GM19351 (cell line): ENCODE measurements around the gene MAN1A1.

ENCODE experiments used
- ATAC-seq: cut with Tn5 transposase; IDR thresholded peaks from one replicate; pipeline ENCODE4 v1.9.1; 2021; ENCODE audit warnings: mild to moderate bottlenecking, moderate library complexity; ENCODE audit not compliant: unreplicated experiment

The MAN1A1 gene

GRCh38 chr6:119326291-119327005, 23.1 kb downstream of the MAN1A1 start:
- ATAC-seq = no peak

- no peak for ATAC-seq
Measured at GRCh38 chr6:119325559-119326265, 23.8 kb downstream of the MAN1A1 start.

- no peak for ATAC-seq
Measured at GRCh38 chr6:119324718-119325117, 24.8 kb downstream of the MAN1A1 start.

- ATAC-seq = no peak
Measured at GRCh38 chr6:119323931-119324330, 25.6 kb downstream of the MAN1A1 start.

GRCh38 chr6:119323478-119323877, 26.1 kb downstream of the MAN1A1 start:
- no peak for ATAC-seq

DNA sequence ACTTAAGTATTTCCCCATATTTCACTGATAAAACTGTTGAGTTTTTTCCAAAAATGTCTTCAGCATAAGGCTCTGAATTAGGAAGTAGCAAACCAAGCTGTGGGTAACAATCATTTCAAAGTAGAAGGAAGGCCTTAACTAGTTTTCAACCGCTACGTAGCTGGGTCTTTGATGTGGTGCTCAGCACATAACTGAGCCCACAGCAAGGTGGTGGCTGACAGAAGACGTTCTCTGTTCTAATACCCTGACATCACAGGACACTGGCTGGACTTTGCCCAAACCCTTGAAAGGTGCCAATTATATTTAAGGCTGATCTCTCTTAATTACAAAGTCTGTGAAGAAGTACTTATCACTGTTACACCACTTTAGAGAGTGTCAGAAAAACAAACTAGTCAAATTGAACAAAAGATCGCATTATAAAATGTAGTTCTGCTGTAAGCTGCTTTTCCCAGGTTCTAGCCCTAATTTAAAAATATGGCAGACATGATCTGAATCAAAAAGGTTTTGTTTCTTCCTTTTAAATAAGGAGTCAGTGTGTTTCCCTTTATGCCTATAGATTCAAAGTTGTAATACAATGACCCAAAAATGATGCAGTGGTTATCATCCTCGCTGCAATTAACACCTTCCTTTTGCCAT, 26.7 kb downstream of the MAN1A1 start:
- ATAC-seq = no peak

DNA sequence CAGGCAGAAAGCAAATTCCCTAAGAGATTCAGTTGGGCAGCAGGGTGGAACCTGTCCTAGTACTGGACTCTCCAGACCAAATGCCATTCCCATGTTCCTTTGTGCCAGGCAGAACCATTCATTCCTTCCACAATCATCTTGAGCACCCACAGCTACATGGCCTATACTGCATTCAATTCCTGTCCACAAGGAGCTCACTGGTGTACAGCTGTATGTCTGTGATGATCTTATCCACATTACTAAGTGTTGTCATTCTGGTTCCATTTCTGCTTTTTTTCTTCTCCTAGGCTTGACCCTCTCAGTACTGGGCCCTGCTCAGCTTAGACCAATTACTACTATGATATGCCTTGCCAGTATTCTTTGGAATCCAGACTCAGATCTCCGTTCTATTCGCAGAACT, 27.5 kb downstream of the MAN1A1 start:
- ATAC-seq = peak; percentile 59

GRCh38 chr6:119319694-119320093, 29.9 kb downstream of the MAN1A1 start:
- no peak for ATAC-seq

DNA sequence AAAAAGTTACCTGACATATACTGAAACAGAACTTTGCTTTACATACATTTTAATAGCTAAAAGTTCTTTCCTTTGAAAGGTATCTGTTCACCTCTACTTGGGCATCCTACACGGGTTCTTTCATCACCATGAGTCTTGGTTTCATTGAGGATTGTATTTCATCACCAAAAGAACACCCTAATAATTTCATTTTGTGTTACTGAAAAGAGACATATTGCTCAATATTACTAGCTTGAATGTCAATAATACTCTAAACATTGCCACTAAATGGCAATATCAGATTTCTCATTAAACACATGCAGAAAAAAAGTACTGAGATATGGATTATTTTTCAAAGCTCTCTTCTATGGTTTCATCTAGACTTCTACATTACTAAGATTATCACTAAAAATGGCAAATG, 30.8 kb downstream of the MAN1A1 start:
- no peak for ATAC-seq

GRCh38 chr6:119318176-119318575, 31.4 kb downstream of the MAN1A1 start:
- no peak for ATAC-seq

DNA sequence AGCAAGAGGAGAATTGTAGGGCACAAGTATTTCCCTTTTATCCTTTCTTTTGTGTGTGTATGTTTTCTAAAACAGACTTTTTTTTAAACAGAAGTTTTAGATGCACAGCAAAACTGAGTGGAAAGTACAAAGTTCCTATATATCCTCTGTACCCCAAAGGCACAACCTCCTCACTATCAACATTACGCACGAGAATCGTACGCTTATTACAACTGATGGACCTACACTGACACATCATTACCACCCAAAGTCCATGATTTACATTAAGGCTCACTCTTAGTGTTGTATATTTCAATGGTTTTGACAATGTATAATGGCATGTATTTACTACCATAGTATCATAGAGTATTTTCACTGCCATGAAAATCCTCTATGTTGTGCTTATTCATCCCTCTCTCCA, 32.6 kb downstream of the MAN1A1 start:
- no peak for ATAC-seq

DNA sequence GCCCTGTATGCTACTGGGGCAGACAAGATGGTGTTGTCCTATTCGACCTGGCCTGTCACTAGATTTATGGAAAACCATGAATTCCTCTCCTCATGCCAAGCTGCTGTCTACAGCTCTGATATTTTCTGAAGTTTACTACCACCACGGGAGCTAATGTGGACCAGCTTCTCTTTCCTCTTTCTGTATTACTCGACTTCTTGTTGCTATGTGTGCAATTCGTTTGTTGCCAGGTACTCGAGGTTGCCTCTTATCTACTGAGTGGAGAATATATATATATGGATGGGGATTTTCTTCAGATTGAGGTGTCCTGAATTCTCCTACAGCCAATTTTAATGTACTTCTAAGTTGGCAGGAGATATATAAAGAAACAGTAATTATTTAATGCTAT, 34.7 kb downstream of the MAN1A1 start:
- ATAC-seq = peak; percentile 42

DNA sequence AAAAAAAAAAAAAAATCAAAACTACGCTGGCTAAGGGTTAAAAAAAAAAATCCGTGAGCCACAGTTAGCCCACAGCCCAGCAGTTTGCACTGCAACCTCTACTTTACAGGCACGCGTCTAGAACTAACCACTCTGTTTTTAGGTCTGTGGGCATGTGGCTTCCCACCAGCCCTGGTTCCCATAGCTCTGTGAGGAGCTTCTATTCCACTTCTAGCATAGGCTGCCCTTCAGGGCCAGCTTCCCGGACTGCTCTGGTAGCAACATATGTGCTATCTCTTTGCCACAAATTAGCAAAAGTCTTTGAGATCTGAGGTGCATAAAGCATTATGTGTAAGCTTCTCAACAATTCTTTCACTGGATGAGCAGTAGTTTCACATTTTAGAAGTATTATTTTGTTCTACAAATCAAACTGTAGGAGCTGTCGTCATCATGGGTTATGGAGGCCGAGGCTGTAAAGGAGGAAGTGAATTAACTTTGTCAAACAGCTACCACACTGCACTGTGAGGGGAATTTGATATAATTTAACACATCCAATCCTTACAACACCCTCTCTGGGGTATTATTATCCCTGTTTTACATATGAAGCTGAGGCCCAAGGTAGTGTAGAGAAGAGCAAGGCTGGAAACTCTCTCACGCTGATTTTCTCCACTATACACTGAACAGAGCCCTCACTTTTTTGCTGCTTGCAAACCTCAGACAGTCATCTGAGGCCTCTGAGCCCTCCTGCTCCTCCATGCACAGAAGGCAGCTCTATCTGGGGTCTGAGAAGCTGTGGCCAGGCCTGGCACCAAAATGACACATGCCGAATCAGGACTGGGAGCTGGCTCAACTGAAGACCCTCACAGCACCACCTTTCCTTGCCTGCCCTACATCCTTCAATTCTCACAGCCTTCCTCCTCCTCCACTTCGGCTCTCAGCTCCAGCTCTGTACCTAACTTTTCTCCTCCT, 35.4 kb downstream of the MAN1A1 start:
- peak; percentile 65 for ATAC-seq

DNA sequence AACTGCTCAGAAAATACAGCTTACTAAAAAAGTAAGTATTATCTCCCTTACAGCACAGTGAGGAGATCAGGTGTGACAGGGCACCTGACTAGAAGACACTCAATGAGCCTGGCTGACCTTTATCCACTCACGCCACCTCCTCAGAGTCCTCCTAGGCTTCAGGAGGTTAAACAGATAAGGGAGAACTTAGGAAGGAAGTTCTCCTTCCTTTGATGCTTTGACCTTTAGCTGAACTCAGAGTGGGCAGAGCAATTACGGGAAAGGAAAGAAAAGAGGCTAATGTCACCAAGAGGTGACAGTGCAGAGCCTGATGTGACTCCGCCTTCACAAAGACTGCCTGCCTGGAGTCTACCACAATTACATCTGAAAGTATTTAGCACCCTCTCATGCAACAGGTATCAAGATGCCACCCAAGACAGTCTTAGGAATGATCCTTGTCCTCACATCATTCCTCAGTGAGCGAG, 36.7 kb downstream of the MAN1A1 start:
- ATAC-seq = peak; percentile 35

GRCh38 chr6:119312441-119312840, 37.1 kb downstream of the MAN1A1 start:
- ATAC-seq = no peak

DNA sequence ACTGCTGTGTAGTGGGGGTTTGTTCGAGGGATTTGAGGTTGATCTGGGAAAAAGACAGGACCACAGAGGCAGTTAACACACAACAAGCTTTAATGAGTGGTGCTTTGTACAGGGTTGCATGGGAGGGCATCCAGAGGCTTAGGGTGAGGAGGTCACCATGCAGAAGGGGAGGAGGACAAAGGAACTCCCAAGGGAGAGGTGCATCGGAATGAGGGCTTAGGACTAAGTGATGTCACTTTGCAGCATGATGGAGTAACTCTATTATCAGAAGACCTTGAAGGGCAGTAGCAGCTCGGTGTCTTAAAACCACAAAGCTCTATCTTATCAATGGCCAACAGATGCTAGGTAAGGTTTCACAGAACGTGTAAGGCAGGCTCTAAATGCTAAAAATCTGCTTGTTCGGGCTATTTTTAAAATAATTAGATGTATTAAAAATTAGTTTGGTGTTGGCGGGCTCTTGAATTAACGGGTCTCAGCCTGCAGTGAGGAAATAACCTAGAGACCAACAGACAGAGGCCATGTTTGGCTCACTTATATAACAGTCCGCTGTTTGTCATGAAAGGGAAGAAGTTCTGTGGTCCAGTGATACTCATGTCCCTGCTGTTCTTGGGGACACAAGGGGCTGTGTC, 37.9 kb downstream of the MAN1A1 start:
- ATAC-seq = no peak

DNA sequence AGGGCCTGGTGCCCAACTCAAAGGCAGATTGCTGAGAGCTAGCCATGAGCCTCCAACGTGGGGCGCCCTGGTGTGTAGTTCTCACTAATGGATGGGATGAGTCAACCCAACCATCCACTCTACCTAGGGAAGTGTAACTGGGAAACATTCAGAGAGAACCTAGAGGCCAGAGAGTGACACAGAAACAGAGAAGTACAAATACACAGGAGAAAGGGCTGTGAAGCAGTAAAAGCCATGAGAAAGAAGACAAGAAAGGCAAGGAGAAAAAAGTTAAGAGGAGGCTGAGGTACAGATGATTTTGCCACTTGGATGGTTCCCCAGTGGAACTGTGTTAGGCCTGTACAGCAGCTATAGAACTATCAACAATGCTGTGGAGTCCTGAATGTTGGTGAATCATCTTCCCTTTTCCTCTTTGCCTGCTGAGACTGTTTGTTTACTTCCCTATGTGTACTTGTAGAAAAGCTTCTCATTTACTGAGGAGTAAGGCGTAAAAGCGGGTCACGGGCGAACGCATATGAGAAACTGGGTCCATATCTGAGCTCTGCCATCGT, 39.0 kb downstream of the MAN1A1 start:
- no peak for ATAC-seq

- ATAC-seq = no peak
Measured at GRCh38 chr6:119308991-119309657, 40.4 kb downstream of the MAN1A1 start.

DNA sequence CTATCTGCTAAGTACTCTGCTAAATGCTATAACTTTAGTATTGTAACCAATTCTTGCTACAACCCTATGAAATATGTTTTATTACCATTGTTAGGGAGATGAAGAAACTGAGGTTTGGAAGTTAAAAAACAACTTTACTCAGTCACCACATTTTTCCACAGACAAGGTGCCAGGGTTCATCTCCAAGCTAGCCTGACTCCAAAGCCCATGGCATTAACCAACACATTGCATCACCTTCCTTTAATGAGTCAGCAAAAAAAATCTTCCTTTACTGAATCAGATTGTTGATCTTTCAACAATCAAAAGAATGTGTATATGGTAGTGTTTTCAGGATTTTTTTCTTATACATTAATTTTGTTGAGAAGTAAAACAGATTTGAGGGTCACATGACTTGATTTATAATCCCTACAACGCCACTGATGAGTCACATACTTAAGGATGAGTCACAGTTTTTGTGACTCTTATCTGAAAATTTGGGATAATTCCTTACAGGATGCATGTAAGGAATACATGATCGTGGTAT, 41.5 kb downstream of the MAN1A1 start:
- ATAC-seq = no peak
